Non-pigmented ciliary epithelial cell (primary cell): Measurements from ENCODE around the gene HOXA3.

Source experiments
- DNase-seq: peaks from one replicate; pipeline ENCODE4 v3.0.0-alpha.2; 2010; ENCODE audit warnings: low read depth

HOXA3 gene

DNA sequence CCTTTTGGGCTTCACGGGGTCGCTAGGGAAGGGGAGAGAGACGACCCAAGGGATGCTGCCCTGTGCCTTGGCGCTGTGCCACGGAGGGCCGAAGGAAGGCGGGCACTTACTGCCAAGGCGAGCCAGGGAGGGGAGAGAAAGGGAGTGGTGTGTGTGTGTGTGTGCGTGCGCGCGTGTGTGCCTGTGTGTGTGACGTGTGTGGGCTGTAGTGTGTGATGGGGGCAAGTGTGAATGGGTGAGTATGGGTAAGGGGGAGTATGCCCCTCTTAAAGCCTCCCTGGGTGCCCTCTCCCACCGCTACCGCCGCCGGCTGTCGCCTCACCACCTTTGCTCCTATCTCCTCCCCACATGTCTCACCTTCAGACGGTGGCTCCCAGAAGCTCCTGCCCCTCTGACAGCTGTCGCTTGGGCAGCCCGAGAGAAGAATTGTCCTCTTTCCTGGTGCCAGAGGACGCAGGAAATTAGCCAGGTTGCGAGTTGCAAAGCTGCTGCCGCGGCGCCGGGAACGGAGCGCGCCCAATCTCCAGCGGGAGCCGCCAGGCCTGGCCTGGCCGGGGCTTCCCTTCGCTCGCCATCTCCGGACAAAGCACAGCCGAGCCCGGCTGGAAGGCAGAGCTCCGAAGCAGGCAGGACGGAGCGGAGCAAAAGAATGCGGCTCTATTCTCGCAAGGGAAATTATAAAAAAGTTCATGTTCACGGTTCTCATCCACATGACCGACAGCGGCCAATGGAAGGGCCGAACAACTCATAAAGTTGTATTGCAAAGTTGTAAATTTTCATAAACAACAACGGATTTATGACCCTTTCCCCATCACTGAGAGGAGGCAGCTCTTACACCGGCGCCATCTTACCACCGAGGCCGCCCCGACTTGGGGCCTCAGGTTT, at the start of gene HOXA3:
Gene HOXA3, minus strand, starts transcription at position 653 of the 885 bp plus-strand sequence. CDS start 41,943 bp downstream, outside the sequence.
- no peak for DNase-seq

DNA sequence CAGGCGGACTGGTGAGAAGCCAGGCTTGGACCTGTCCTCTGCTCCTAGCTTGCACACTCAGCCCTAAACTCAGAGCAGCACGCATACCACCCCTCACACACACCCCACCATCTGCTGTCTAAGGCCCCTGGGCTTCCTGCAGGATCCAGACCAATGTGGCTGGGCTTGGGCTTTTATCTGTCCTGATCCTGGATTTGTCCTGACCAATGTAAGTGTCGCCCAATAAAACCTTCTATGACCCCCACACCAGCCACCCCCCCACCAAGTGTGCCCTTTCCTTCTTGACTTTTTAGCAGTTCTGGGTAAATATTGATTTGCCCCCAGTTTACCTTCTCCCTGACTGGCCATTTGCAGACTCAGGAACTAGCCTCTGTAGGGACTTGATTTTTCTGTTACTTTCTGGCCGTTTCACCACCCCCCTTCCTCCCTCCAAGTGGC, 49.2 kb upstream of the HOXA3 start:
- no peak for DNase-seq

DNA sequence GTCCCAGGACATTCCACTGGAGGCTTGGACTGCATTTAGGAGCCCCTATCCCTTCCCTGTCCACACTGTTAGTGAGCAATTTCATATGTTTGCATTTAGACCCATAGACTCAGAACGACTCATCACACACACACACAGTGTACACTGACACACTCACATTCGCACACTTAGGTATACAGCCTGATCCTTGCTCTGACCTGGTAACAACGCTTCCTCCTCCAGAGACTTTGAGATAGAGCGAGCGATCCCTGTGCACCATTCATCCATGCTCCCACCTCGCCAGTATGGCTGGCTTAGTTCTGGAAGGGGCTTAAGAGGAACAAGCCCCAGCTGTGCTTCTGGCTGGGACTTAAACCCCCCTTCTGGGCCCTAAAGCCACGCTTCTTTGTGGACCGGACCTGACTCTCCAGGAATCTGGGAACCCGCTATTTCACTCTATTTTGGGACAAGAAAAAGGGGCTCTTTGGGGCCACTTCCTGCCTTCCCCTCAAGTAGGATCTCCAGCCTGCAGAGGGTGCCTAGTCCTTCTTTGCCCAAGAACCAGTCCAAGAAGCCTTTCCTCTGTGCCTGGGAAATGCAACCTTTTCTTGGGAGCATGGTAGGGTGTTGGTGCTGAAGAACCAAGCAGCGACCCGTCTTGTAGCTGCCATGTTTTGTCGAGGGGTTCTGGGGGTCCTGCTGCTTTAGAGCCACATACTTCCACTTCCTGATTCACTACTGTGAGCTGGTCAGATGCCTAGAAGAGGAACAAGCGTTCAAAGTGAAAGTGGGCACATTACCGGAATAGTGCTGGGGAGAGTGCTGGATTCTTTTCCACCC, 48.6 kb upstream of the HOXA3 start:
- DNase-seq, result no peak

DNA sequence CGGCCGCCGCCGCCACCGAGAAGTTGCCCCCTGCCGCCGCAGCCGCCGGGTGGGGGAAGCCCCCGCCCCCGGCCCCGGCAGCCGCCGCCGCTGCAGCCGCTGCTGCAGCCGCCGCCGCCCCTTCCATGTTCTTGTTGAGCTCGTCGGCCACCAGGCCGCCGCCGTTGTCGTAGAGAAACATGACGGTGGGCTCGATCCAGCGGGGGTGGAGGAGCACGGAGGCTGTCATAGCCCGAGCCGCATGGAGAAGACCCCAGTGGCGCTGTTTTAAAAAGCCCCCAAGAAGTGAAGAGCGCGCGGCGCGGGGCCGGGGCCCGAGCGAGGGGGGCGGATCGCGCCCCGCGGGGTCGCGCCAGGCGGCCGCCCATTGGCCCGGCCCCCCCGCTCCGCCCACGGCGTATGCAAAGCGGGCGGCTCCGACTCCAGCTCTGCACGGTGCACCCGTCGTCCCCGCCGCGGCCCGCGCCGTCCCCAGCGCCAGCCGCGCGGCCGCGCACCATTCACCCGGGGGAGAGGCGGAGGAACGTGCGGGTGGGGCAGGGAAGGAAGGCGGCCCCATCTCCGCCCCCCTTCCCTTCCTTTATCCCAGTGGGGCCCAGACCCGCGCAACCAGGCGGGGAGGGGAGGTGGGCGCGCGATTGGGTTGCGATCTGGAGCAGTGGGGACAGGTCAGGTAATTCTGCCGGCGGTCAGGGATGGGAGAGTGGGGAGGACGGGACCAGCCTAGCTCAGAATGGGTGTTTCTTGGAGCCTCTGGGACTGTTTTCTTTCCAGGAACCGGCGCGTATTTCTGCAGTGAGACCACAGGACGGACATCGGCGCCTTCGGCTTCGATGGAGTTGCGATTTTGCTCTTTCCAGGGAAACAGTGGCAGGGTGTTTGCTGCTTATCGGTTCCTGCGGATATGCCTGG, 47.7 kb upstream of the HOXA3 start, which contains the start of gene HOXA13:
Gene HOXA13, minus strand, starts transcription at position 243 of the 912 bp plus-strand sequence. Its CDS starts 14 bp downstream, at position 229.
- DNase-seq, result no peak

DNA sequence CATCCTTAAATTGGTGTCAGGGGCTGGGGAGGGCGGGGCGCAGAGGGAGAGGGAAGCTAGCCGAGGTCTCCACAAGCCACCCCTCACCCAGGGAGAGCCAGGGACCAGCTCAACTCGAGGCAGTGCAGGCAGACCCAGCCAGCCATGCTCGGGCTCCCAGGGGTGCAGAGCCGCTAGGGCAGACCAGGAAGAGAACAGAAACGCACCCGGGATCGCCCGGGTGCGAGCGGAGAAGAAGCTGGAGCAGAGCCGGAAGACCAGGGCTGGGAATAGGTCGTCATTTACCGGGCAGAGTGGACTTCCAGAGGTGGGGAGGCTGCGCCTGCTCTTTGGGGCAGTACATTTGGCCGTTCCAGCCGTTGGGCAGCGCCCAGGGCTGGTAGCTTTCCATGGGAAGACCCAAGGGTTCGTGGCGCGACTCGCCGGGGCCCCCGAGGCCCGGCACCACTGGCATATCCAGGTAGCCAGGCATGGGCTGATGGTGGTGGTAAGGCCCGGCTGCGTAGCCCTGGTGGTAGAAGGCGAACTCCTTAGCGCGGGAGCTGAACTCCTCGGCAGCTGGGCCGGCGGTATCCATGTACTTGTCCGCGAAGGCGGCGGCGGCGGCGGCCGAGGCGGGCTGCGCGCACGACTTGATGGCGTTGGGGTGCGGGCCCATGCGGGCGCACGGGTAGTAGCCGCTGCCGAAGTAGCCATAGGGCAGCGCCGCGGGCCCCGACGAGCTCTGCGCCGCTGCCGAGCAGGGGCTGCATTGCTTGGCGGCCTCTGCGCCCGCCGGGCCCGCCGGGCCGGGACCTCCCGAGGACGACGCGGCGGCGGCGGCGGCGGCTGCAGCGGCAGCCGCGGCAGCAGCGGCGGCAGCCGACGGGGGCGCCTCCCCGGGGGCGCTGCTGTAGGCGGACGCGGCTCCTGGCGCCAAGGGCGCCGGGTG, 46.8 kb upstream of the HOXA3 start:
- DNase-seq, result no peak

DNA sequence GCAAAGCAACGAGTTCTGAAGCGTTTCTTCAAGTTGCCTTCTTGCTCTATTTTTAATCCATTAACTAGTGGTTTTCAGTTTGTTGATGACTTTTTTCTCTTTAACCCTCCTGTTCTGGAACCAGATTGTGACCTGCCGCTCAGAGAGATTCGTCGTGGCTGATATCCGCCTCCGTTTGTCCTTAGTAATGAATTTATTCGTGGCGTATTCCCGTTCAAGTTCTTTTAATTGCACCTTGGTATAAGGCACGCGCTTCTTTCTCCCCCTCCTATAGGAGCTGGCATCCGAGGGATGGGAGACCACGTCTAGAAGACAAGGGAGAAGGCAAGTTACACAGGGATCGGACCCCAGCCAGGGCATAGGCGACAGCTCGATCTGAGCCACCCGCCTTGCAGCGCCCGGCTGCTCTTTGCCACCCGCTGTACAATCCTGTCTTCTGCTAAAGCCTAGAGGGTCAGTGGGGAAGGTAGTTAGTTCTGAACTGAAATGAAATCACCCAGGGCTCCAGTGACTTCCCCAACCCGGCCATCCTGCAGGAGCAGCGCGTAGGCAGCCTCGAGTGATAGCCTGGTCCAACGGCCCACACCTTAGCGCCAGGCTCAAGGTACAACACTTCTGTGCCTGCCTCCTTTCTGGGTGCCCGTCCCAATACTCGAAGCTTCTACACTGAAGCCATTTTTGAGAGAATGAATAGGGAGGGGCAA, 45.9 kb upstream of the HOXA3 start:
- DNase-seq, result no peak

DNA sequence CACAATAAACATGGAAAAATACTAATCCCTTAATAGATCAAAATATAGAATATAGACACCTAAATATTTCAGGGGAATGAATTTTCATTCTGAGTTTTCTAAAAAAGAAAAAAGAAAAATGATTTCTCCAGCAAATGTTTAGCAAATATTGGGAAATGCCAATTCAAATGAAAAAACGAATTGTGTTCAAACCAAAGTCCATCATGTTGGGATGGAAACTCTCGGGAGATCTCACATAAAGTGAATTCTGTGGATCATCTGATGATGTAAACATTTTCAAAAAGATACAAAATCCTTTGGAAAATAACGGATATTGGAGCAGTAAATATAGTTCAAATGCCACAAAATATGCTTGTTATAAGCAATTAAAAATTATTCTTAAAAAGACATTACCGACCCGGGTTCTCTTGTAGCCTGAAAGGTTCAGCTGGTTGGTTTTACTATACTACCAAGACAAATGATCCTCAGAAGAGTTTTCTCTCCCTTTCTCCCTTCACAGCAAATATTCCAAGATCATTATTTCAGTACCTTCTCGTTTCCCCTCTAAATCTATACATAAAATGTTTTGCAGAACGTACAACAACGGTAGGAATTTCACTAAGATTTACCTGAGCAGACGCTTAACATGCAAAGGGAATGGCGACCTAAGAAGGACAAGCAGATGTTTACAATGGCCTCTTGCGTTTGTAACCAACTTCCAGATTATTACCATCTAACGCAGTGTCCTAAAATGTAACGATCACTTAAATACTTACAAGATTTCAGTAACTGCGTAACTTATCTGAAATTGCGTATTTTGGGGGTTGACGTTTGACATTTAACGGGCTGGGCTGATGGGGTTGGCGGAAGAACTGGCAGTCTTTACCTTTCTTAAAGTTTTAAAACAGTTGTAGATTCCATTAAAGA, 45.0 kb upstream of the HOXA3 start:
- DNase-seq, result no peak

DNA sequence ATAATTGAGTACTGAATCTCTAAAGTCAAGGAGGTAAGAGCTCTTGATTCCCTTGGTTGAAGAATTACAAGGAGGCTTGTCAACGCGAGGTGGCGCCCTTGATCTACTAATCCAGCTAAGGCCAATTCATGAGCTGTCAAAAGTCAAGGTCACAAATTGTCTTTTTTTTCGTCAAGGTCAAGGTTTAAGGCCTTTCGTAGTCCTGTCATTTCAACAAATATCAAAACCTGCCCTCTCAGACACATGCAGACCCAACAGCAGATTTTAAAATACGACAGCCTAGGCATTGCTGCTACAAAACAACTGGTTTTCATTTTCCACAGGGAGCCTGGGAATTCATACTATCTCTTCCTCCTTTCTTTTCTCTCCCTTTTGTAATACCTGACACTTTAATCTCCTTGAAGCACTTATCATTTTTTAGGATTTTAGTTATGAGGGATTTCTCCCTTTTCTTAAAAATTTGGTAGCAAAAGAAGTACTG, 43.9 kb upstream of the HOXA3 start:
- DNase-seq, result peak; percentile 28

DNA sequence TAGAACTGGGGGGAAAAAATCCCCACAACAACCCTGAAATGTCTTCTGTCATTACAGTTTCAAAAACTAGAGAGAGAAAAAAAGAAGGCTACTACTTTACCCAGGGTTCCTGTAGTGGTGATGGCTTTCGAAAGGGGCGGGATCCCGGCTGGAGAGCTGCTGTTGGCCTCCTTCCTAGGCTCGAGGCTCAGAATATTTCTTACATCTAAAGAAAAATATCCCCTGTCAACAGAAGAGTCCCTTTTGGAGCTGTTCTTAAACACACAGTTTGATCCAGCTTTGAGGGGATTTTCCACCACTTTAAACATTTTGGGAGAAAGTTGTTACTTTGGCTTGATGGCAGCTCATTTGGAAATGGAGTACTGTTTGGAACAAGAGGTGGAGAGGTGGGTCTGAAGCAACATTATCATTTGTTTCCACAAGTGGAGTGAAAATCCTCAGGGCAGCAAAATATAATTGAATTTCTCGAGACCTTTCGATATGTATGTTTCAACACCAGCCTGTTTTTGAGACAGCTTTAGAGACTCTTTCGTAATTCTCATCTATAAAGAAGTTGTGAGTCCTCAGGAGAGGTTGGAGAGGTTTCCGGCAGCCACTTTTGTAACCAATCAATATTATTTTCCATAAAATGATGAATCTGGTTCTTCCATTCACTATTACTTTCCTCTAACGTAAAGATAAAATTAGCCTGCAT, 42.5 kb upstream of the HOXA3 start:
- no peak for DNase-seq

DNA sequence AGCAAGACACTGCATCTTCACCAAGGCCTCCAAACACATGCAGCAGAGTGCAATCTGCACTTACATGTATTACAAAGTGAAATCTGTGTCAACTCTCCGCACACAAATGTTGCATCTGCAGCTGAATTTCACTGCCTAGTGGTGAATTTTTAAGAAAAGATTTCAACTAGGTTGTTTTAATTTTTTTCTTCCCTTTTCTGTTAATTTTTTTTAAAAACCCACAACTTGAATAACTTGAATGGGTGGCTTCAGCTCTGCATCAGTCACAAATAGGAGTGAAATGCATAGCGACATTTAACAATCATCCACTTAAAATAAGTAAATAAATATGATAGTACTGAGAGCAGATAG, 41.6 kb upstream of the HOXA3 start:
- DNase-seq, result no peak

DNA sequence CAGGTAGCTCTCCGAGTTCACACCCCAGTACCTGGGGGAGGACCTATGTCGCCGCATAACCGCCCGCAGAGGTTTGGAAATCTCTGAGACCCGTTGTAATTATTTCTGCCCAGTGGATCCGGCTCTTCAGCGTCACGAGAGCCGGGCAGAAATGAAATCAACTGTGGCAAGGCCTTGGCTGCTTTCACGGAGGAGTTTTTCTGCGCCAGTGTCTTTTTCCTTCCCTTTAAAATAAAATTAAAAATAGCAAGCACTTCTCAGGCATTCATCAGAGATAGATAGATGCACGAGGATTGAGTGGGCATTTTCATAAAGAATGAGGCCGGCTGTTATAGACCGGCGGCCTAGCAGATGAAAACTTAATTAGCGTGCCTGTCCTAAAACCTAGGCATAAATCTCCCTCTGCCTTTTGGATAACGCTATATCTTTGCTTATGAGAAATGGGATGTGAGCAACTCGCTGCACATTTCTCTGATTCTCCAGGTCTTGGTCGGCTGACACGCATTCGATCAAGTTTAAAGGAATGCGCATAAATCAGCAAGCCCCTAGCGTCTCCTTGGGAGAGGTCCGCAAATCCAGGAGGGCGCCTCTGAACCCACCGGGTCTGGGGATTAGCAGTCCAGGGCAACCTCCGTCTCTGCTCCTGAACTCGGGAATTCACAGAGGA, 41.1 kb upstream of the HOXA3 start:
- no peak for DNase-seq

DNA sequence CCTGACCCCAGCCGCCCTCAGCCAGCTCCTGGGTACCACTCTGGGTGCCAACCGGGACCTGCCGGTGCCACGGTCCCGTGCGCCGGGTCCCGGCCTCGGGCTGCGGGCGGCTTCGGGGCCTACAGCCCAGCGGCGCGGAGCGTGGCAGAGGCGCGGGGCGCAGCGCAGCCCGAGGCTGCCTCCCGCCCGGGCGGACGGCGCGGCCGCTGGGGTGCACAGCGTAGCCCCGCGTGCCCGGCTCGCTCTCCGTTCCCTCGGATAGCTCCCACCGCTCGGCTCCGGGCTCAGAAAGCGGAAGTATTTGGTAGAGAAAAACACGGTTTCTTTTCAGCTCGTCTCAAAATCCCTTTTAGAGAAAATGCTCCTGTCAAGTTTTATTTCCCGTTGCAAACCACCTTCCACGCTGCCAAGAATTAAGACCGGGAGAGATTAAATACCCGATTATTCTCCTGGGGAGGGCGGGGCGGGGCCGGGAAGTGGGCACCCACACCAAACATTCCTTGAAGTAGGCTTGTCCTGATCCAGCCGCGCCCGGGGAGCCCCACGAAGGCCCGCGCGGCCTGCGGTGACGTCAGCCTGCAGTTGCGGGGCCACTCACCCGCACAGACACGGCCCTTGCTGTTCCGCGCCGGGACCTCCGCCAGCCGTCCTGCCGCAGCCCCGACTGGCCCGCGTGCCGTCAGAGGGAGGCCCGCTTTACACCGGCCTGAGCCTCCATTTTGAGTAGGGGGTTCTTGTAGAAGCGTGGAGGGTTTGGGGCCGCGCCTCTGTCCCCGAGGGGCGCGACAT, 40.4 kb upstream of the HOXA3 start:
- no peak for DNase-seq

DNA sequence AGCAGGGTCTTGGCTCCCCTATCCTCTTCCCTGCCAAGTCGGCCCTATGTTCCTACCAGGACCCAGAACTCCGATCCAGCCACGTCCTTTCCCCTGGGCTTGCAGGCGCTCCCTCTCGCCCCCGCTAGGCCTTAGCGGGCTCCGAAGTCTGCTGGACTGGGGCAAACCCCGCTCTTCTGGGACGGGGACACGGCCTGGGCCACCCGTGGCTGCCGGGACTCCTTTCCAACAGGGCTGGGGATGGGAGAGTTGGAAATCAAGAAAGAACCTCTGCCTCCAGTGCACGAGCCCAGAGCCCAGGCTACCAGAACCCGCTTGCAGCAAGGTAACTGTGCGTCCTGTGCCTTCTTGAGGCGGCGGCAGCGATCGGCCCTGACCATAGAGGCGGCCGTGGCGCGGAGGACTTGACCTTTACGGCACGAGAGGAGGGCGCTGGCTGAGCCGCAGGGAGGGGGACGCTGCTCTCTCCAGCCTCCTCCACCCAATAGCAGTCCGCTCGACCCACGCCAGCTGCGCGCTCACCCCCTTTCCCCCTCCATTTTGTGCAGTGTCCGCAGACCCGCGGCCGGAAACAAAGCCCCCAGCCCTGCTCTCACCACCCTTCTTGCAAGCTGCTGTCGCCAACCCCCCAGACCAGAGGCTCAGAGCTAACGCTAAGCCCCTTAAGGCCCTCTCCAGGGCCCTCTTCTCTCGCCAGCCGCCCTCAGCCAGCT, 39.6 kb upstream of the HOXA3 start:
- no peak for DNase-seq

DNA sequence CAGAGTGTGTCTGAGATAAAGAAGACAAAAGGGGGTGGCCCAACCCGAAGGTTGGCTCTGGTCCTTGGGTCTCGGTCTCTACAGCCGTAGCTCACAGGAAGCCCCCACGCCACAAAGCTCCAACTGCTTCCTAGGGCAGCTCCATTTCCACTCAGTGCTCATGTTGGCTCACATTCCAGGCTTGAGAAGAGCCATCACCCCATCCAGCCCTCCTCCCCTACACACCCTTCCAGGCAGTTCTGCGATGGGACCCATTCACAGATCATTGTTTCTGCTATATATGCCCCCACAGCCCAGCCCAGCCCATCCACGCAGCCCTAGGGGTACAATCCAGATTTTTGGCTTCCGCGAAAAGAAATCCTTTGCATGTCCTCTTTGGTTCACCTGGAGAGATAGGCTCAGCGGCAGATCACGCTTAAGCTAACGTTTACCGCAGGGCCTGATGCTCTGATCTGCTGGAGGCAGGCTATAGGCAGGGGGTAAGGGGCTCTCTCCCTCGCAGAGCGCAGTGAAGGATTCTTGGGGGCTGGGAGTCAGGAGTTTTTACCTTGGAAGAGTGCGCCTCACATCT, 38.9 kb upstream of the HOXA3 start:
- DNase-seq, result no peak

DNA sequence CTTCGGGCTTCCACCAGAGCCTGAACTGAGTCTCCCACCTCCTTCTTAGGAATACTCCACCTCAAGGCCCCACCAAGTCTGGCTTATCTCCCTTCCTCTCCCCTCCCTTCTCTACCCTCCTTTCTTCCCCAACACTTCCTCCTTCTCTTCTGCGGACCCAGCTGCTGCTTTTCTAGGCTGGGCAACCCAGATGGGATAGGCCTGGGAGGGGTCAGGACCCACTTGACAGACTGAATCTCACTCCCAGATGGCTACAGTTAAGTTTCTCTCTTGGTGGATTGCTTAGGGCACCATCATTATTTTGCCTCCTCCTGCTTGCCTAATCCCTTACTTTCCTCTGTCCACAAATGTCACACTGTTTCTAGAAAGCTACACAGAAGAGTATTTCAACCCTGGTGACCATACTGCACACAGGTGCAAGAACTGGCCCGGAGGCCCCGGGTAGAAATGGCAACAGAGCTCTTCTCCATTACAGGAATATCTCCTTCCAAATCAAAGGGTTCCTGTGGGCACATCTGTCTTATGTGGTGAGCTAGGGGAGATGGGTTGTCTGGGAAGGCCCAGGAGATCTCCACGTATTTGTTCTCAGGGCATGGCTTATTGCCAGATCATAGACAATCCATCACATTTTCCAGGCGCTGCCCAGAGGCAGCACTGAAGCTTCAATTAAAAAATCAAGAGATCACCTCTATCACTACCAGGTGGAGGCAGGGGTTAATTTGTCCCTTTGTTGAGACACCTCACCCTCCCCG, 37.8 kb upstream of the HOXA3 start:
- DNase-seq, result no peak
